Measurements from ENCODE around the gene SLC25A29.
"Not testable (repeated sequence)": the region's sequence is repeated elsewhere in the genome, so short reads cannot be mapped to it uniquely, and the experiment has no call there.

SLC25A29 gene

DNA sequence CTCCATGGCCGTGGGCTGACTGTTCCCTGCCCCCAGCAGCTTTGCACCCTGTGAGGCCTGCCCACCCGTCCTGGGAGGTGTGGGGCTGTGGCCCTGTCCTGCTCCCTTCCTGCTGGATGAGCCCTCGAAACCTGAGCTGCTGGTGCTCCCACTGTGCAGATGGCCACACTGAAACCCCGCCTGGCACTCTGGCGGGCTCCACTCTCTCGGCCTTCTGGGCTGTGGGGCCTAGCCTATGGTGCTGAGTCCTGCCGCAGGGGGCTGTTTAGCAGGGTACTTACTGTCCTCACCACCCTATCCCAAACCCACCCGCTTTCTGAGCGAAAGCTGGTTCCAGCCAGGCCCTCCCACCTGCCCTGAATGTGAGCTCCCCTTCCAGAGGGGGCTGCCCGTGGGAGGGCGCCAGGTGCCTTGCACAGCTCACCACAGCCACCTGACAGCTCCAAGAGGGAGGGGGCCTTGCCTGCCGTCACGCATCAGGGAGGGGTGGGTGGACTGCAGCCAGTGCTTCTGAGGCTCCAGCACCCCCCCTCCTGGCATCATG is 24.2 kb upstream of the SLC25A29 start:
- DNase-seq (ENCODE audit: low spot score) = no peak

DNA sequence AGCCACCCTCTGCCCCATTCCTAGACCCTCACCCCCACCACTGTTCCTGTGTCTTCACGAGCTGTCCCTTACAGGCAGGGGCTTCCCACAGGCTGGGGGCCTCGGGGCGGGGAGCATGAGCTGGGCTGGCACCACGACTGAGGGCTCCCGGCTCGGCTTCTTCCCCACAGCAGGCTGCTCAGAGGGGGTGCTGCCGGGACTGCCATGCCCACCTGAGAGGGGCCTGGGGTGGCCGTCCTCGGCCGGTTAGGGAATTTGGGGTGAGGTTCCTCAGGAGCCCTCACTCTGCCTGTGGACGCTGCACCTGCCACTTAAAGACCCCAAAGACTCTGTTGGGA is 23.7 kb upstream of the SLC25A29 start:
- DNase-seq (ENCODE audit: low spot score) = no peak

DNA sequence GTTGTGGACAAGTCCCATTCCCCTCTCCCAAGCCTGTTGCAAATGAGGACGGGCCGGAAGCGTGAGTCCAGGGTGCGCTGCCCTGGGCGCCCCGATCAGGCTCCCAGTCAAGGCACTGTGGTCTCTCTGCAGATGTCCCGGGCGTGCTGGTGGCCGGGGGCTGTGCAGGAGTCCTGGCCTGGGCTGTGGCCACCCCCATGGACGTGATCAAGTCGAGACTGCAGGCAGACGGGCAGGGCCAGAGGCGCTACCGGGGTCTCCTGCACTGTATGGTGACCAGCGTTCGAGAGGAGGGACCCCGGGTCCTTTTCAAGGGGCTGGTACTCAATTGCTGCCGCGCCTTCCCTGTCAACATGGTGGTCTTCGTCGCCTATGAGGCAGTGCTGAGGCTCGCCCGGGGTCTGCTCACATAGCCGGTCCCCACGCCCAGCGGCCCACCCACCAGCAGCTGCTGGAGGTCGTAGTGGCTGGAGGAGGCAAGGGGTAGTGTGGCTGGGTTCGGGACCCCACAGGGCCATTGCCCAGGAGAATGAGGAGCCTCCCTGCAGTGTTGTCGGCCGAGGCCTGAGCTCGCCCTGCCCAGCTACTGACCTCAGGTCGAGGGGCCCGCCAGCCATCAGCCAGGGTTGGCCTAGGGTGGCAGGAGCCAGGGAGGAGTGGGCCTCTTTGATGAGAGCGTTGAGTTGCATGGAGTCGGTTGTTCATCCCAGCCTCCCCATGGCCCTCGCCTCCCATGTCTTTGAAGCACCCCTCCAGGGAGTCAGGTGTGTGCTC is 23.2 kb upstream of the SLC25A29 start:
- DNase-seq (ENCODE audit: low spot score) = no peak

DNA sequence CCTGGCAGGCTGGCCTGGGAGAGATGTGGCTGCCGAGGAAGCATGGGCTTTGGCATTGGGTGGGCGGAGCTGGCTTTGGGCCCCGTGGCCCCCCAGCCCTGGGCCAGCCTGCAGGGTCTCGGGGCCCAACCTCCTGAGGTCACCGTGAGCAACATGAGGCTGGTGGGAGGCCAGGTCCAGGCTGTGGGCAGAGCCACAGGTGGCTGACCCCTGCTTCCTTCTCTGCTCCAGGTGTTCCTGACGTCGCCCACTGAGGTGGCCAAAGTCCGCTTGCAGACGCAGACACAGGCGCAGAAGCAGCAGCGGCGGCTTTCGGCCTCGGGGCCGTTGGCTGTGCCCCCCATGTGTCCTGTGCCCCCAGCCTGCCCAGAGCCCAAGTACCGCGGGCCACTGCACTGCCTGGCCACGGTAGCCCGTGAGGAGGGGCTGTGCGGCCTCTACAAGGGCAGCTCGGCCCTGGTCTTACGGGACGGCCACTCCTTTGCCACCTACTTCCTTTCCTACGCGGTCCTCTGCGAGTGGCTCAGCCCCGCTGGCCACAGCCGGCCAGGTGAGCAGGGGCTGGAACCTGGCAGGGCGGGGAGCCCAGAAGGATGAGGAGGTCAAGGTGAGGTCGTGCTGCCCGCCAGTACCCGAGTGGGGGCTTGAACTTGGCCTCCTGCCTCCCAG is 22.4 kb upstream of the SLC25A29 start:
- DNase-seq (ENCODE audit: low spot score) = no peak

DNA sequence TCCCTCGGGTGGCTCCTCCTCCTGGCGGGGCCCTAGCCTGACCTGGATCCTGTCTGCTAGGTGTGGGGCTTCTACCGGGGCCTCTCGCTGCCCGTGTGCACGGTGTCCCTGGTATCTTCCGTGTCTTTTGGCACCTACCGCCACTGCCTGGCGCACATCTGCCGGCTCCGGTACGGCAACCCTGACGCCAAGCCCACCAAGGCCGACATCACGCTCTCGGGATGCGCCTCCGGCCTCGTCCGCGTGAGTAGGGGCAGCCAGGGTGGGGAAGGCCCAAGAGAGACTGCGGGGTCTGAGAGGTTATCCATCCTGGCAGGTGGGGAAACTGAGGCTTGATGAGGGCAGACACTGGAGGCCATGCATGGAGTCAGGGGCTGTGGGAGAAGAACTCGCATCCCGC is 20.9 kb upstream of the SLC25A29 start:
- DNase-seq (ENCODE audit: low spot score) = no peak

DNA sequence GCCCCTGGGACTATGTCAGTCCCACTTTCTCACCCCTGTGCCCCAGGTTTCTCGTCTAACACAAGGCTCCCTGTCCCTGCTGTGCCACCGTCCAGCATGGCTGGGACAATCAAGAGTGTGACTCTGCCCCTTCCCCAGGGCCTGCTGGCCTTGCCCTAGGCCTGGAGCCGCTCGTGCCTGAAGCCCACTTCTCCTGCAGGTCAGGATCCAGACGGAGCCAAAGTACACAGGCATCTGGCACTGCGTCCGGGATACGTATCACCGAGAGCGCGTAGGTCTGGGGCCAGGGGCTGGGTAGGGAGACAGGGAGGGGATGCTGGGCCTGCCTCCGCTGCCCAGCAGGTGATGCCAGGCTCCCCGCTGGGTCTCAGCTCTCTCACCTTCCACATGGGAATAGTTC is 19.7 kb upstream of the SLC25A29 start:
- no peak for DNase-seq (ENCODE audit: low spot score)

DNA sequence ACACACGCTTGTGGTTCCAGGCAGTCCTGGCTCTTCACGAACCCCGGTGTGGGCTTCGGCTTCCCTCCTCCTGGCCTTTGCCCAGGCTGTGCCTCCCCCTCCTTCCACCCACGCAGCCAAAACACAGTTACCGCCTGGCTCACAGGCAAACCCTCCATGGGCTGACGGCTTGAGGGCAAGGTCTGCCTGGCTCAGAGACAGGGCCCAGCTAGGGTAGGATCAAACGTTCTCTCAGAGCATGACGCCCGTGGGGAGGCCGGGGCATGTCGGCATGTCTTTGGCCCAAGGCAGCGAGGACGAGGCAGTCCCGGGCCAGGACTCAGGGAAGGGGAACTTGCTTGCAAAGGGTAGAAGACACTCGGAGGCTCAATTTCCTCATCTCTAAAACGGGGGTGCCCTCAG is 19.0 kb upstream of the SLC25A29 start:
- DNase-seq (ENCODE audit: low spot score) = no peak

DNA sequence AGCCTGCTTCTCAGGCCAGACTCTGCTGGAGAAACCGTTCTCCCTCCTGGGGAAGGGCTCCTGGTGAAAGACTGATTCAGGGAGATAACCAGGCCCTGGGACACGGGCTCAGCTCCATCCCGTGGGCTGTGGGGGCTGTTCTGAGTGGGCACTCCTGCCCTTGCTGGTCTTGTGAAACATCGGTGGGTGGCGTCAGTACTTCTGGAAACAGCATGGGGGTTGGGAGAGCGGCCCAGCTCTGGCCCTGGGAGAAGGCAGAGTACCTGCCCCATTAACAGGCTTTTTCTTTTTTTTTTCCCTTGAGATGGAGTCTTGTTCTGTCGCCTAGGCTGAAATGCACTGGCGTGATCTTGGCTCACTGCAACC is 17.7 kb upstream of the SLC25A29 start:
- DNase-seq (ENCODE audit: low spot score) = no peak

DNA sequence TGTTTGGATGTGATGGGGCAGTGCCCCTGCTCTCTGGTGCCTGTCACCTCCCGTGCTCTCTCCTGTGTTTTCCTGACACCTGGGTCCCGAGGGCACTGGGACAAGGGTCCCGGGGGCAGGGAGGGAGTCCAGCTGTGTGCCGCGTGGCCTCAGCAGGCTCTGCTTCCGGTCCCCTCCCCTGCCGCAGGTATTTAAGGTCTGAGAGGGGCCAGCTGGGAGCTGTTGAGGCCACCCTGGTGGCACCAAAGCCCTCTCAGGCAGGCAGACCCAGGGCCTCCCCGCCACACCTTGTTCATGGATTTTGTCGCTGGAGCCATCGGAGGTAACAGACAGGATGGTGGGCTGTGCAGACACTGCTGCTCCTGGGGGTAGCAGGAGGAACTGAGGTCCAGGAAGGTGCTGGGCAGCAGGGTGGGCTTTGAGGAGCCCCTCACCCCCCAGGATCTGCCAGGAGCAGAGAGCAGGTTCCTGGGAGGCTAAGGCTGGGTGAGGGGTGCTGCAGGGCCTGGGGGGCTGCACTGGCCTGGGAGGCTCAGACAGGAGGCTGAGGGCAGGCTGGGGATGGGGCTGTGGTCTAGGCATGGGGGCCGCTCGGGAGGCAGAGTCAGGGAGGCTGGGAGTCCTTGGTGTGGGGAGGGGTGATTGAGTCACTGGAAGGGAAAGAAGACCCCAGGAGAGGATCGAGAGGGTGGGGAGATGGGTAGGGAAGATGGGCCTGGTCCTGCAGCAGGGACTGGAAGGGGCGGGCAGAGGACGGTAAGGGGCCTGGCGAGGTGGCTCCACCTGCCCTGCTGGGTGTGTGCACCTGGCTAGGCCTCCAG is 17.1 kb upstream of the SLC25A29 start, which contains the start of gene SLC25A47:
Gene SLC25A47, plus strand, starts transcription at position 219 of the 821 bp plus-strand sequence. Its CDS starts 76 bp downstream, at position 295.
- no peak for DNase-seq (ENCODE audit: low spot score)

DNA sequence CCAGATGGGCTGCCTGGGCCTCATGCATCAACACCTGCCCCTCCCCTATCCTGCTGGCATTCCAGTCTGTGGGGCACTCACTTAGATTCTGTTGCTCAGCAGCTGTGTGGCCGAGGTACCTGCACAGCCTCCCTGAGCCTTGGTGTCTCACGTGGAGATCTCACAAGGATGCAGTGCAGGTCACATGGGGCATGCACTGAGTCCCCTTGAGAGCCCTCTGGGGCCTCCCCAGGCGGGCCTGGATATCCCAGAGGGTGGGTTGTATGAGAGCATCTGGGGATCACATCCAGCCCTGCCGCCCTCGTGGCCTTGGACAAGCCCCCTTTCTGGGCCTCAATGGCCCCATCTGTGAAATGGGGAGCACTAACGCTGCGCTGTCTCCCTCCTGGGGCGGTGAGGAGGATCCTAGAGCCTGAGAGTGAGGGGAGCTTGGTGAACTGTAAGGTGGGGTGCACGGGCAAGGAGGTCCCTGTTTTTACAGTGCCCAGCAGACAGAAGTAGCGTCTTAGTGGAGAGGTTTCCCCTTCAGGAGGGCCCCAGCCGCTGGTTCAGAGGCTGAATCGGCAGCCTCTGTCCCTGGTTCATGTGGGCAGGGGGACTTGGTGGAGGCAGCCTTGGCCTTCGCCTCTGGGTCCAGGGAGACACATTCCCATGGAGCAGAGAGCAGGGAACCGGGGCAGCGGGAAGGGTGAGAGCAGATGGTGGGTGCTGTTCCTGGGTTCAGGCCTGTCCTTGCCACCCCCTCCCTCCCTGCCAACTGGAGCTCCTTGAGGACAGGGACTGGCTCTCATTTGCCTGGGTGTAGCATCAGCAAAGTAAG is 16.1 kb upstream of the SLC25A29 start:
- no peak for DNase-seq (ENCODE audit: low spot score)

DNA sequence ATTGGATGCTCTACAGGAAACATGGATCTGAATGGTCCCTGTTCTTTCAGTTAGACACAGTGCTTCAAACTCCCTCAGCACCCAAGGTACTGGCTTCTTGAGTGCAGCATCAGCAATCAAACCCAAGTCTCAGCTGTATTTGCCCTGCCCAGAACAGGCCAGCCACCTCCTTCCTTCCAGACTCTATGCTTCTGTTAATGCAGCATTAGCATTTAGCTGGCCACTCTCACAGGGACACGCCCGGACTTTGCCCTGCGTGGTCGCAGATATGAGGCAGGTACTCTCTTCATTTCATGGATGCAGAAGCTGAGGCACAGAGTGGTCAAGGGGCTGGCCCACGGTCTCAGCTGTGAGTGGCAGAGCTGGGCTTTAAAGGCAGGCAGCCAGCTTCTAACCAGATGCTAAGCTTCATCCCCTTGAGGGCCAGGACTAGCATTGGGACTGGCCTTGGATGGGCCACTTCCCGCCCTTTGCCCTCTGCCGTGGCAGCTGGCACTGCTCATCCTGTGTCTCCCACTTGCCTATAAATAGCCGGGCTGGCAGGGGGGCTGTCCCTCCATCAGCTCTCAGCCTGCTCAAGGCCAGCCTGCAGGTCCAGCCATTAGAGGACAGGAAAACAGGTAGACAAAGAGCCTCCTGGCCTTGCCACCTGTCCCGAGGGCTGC is 15.4 kb upstream of the SLC25A29 start:
- no peak for DNase-seq (ENCODE audit: low spot score)

DNA sequence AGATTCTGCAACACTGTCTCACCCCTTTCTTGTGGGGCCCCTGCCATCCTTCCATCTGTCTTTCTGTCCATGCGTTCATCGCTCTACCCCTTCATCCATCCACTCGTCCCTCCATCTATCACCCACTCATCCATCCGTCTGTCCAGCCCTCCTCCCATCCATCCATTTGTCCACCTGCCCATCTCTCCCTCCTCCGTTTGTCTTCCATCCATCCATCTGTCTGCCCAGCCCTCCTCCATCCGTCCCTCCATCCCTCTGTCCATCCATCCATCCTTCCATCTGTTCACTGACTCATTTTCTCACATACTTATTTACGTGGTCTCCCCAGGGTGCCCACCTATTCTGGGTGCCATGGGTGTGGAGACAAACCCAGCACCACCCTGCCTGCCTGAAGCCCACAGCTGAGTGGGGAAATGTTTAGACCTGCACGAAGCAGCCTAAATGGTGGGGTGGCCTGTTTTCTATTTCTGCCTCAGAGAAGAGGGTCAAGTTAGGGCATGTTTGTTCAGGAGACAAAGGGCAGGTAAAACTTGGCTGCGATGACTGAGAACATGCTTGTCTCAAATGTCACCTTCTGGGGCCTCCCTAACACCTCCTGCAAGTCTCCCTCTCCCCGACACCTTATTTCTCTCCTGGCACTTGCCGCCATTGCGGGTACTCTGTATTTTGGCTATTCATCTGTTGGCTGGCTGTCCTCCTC is 14.1 kb upstream of the SLC25A29 start:
- no peak for DNase-seq (ENCODE audit: low spot score)

DNA sequence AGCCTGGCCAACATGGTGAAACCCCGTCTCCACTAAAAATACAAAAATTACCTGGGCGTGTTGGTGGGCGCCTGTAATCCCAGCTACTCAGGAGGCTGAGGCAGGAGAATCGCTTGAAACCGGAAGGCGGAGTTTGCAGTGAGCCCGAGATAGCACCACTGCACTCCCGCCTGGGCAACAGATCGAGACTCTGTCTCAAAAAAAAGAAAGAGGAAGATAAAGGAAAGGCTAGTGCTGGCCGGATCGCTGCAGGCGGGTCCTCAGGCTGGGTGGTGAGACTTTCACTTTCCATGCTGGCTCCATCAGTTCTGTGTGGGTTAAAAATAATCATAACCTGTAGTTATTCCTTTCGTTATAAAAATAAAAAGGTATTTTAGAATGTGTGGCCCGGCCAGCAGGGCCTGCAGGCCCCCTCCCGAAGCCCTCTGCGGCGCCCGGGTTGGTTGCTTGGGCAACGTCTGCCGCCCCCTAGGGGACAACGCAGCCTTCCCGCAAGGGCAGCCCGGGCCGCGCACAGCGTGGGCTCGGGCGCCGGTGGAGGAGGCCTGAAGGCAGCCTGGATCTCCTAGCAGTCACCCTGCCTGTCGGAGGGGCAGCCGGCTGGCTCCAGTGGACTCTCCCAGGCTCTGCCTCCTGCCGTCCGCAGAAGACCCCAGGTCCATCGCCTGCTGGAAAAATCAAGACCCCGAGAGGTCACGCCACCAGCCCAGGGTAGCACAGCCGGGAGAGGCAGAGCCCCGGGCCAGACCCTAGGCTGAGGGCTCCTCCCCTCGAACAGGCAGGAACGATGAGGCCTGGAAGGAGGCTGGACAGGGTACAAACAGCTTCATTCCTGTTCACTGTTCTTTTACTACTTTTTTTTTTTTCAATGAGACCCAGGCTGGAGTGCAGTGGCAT is 11.9 kb upstream of the SLC25A29 start:
- peak; percentile 85 for DNase-seq (ENCODE audit: low spot score)

DNA sequence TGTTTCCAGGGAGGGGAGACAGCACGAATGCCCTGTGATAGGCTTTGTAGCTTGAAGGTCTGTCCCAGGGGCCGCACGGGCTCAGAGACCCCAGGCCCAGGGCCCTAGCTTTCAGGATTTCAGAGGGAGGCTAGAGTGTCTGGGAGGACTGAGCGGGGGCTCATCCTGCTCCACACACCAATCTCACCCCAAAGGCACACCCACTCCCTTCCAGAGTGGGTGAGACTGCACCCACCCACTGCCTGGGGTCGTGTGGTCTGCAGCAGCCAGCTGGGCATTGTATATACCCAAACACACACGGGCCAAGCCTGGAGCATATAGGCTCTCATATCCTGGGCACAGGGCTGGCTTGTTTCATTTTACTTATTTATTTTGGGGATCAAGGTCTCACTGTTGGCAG is 11.1 kb upstream of the SLC25A29 start:
- DNase-seq (ENCODE audit: low spot score) = no peak

DNA sequence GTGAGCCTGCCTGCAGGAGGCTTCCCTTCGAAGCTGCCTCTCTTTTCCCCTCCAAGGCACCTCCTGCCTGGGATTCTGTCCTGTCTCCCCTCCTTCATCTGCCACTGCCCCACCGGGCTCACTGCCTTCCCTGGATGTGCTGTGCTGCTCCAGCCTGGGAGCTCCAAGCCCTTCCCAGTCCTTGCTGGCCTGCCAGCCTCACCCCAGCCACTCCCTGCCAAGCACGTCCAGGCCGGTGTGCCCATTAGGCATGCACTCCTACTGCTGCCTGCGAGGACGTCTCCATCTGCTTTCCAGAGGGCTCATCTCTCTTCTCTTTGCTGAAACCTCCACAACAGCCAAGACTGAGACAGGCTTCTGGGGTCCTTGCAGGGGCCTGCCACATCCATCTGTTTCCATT is 8.5 kb upstream of the SLC25A29 start:
- DNase-seq (ENCODE audit: low spot score) = no peak

DNA sequence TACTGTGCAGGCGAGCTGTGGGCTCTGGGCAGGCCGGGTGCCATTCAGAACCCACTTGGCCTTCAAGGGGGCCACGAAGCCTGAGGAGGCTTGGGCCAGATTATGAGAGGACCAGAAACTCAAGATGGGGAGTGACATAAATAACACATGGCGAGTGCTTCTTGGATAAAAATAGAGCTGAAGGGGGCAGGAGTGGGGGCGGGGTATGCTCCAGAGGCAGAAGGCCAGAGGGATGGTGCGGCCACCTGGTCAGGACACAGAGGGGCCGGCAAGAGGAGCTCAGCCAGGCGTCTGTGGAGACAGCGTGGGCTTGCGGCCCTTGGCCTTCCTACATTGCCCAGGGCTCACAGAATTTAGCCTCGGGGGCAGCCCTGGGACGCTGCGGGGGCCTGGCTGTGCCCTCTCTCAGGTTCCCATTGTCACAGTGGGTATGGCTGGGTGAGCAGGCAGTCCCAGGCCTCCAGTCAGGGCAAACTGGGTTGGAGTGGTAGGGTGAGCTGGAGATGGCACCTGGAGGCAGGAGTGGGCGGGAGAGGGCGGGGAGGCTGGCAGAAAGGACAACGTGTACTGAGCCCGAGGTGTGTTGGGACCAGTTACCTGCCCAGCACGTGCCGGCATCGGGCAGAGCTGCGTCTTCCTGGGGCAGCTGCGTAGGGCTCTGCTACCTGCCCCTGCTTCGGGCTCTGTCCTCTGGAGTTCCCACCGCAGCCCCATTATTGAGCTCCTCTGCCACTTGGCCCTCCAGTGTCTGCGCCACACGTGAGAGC is 7.4 kb upstream of the SLC25A29 start:
- DNase-seq (ENCODE audit: low spot score) = no peak

DNA sequence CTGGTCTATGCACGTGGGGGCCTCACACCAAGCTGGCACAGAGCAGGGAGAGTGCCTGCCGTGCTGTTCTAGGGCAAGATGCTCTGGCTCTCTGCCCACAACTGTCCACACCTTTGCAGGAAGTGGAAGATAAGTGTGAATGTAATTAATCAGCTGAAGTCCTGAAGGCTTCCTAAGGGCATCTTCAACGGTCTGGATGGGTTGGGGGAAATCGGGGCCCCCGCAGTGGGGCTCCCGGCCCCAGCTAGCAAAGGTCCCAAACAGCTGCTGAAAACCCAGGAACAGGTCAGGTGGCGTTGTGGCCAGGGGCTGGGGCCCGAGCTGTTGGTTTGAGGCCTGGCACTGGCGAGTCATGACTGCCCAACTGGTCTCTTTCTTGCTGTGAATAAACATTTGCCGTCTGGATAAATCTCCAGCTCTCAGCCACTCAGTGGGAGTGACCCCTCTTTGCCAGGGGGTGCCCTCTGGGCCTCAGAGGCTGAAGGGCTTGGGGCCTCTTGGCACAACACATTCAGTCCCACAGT is 6.7 kb upstream of the SLC25A29 start:
- DNase-seq (ENCODE audit: low spot score) = no peak

DNA sequence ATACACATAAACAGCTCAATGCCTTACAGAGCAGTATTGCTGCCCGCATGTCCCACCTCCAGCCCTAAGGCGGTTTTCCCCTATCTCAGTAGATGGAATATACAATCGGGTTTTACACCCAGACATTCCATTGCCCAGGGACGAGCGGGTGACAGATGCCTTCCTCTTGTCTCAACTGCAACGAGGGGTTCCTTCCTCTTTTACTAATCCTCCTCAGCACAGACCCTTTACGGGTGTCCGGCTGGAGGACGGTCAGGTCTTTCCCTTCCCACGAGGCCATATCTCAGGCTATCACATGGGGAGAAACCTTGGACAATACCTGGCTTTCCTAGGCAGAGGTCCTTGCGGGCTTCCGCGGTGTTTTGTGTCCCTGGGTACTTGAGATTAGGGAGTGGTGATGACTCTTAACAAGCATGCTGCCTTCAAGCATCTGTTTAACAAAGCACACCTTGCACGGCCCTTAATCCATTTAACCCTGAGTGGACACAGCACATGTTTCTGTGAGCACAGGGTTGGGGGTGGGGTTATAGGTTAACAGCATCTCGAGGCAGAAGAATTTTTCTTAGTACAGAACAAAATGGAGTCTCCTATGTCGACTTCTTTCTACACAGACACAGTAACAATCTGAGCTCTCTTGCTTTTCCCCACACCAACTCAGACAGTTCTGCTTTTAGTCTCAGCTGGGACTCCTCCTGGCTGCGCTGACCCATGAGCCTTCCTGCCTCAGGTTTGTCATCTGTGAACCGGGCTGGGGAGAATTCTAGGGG is 6.0 kb upstream of the SLC25A29 start:
- not testable (repeated sequence) for DNase-seq (ENCODE audit: low spot score)

Data from AG08396 (cell line).